Middle frontal gyrus (tissue), 1 donor: ENCODE measurements around the gene TSPAN2.
"Not testable (repeated sequence)": the region's sequence is repeated elsewhere in the genome, so short reads cannot be mapped to it uniquely, and the experiment has no call there.

Experiments used
- DNase-seq: peaks from one replicate; pipeline ENCODE4 v3.0.0-alpha.2; 2015; ENCODE audit warnings: low spot score; ENCODE audit errors: extremely low spot score

TSPAN2 gene

GRCh38 chr1:115040501-115040900, 48.8 kb downstream of the TSPAN2 start:
- no peak for DNase-seq

DNA sequence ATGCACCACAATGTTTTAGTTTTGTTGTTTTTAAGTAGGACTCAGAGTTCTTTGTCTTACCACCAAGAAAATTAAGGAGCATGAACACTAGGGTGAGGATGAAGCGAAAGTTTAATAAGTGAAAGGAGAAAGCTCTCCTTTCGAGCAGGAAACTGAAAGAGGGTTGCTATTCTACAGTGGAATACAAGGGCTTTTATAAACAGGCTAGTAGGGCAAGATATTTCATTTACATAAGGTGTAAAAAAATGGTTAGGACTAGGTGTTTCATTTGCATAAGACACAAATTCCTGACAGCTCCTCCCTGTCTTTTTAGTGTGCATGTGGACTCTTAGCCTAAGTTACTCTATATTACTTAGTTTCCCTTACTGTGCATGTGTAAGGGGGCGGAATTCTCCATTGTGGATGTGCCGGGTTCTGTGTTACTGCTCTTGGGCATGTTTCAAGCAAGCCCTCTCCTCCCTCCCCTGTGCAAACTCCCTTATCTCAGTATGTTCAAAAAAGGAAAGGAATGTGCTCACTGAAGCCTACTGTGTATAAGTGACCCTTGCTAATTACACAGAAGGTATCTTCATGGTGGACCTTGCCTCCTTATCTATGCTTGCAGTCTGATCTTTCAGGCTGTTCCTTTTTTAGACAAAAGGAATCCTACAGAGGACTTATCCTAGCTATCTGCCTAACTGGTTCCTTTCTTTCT, 52.3 kb downstream of the TSPAN2 start:
- DNase-seq = no peak

DNA sequence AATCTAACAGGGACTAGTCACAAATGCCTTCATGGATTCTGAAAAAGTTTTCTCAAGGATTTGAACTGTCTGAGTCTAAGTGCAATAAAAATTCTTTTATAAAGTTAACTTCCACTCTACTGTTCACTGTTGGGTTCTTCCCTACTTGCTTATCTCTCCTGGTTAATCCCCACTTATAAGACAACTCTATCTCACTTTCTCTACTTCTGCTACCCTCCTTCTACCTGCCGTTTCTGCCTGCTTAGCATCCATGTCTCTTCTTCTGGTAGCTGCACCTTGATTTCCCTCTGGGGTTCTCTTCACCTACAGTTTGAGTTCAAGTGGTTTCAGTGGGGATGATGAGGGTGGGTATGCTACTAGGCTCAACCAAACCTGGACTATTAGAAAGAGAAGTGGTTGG, 53.7 kb downstream of the TSPAN2 start:
- no peak for DNase-seq

DNA sequence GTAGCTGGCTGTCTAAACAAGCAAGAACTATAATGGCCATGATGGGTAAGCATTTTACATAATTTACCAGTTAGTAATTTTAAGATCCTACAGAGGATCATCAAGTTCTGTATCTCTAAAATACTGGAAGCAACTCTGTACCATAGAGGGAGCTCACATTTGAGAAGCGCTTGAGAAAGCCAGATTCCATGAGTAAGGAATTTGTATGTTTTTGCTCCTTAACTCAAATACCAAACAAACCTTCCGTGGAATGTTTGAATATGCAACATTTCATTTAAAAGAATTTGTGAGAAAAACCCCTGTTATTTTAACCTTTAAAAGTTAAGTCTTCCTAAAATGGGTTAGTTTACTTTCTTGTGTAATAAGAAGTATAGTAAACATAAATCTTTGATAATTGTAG, 57.7 kb downstream of the TSPAN2 start:
- no peak for DNase-seq

DNA sequence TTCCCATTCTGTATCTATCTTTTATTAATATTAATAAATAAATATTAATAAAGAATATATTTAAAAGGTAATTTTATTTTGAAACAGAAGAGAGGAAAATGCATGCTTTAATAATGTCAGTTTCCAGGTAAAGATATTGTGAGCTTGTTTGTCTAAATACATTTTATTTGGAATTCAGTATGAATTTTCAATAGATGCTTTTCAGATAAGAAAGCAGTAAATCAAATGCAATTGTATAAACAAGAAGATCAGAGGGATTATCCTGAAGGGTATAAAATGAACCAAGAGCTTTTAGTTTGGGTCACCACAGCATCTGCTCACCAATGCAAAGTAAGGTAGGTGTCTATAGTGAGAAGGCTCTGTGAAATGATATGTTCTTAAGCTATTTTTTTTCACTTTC, 59.8 kb downstream of the TSPAN2 start, which contains the start of gene TSHB:
TSHB (plus strand) TSS at position 301 of the 400 bp plus-strand sequence. CDS start 3,537 bp downstream, outside the sequence.
- no peak for DNase-seq

DNA sequence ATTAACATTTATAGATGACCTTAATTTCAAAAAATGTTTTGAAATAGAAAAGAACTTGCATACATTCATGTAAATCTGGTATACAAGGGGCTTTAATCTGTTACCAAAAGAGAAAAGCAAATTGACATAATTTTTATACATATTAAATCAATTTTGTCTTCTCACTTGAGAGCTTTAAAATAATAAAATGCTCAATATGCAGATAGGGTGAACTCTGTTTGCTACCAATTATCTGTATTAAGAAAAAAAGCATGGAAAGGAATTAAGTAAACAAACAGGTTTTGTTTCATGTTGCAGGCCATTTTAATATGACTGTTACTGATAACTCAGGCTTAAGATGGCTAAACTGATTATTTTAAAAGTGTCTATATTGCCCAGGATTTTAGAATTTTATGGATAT, 65.7 kb downstream of the TSPAN2 start:
- no peak for DNase-seq

- no peak for DNase-seq
Measured at GRCh38 chr1:115021145-115021544, 68.2 kb downstream of the TSPAN2 start.

GRCh38 chr1:115019549-115019948, 69.8 kb downstream of the TSPAN2 start:
- DNase-seq = not testable (repeated sequence)

- no peak for DNase-seq
Measured at GRCh38 chr1:115013792-115014191, 75.5 kb downstream of the TSPAN2 start.

- DNase-seq = no peak
Measured at GRCh38 chr1:115012434-115012833, 76.9 kb downstream of the TSPAN2 start.

- no peak for DNase-seq
Measured at GRCh38 chr1:115012006-115012405, 77.3 kb downstream of the TSPAN2 start.

- no peak for DNase-seq
Measured at GRCh38 chr1:115006191-115006590, 83.1 kb downstream of the TSPAN2 start.
